ENCODE data around the gene UXS1.

The UXS1 gene

GRCh38 chr2:106187273-106187891 lies 6.7 kb downstream of the UXS1 start:
- DNase-seq, result no peak

GRCh38 chr2:106185475-106186184 lies 8.5 kb downstream of the UXS1 start:
- DNase-seq, result no peak

DNA sequence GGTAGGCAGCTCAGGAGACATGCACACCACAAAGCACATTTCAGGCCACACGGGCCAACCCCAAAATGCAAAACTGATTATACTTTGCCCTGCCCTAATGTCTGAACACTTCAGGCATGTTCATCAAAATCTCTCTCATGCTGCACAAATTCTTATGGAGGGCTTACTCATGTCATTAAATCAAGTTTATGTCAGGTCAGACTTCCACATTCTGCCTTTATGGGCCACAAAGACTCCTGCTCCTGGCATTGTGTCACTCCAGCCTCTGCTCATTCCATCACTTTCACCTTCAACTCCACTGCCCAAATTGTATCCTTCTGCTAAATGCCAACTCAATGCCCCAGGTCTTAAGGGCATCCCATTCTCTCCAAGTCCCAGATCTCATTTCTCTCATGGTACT lies 9.2 kb downstream of the UXS1 start:
- DNase-seq, result no peak

DNA sequence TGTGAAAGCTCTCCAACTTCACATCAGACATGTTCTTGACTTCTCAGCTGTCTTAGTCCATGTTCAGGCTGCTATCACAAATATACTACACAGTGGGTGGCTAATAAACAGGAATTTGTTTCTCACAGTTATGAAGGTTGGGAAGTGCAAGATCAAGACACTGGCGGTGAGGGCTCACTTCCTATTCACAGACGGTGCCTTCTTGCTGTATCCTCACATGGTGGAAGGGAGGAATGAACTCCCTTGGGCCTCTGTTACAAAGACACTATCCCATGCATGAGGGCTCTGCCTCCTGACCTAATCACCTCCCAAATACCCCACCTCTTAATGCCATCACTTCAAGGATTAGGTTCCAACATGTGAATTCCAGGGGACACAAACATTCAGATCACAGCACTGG lies 9.7 kb downstream of the UXS1 start:
- DNase-seq, result no peak

- DNase-seq, result no peak
Observed at GRCh38 chr2:106183101-106183696, 10.9 kb downstream of the UXS1 start.

- no peak for DNase-seq
Observed at GRCh38 chr2:106181064-106181463, 13.0 kb downstream of the UXS1 start.

- no peak for DNase-seq
Observed at GRCh38 chr2:106180602-106181001, 13.5 kb downstream of the UXS1 start.

- DNase-seq, result no peak
Observed at GRCh38 chr2:106178716-106179115, 15.4 kb downstream of the UXS1 start.

DNA sequence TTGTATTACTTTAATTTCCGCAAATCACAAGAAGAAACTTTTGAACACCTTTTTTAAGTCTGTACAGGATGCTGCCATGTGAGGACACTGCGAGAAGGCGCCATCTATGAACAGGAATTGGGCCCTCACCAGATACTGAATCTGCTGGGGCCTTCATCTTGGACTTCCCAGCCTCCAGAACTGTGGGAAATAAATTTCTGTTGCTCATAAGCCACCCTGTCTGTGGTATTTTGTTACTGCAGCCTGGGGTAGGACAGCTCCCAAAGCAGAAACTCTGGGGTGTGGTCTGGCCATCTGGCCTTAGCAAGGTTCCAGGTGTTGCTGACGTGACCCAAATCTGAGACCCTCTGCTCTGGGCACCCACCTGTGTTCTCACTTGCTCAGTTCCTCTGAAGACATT lies 16.5 kb downstream of the UXS1 start:
- DNase-seq, result no peak

- no peak for DNase-seq
Observed at GRCh38 chr2:106176446-106177099, 17.5 kb downstream of the UXS1 start.

GRCh38 chr2:106175086-106175850 lies 18.8 kb downstream of the UXS1 start:
- no peak for DNase-seq

- no peak for DNase-seq
Observed at GRCh38 chr2:106174056-106174455, 20.0 kb downstream of the UXS1 start.

GRCh38 chr2:106172649-106173048 lies 21.5 kb downstream of the UXS1 start:
- DNase-seq, result no peak

GRCh38 chr2:106168657-106169056 lies 25.4 kb downstream of the UXS1 start:
- no peak for DNase-seq

DNA sequence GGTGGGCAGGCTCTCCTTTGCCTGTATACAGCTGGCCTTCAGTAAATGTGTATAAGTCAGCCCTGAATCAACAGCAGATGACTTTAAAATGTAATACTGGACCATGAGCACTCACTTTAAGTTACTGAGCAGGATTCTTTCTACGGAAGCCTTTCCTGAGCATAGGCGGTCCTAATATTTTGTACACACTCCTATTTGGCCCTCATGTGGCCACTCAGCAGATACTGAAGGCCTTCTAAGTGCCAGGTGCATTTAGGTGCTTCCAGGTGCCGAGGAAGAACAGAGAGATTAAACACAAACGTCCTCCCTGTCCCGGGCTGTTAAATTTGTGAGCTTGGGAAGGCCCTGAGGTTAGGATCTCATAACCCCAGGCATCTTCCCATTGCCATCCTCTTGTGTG lies 27.0 kb downstream of the UXS1 start:
- DNase-seq, result no peak

GRCh38 chr2:106165561-106165960 lies 28.5 kb downstream of the UXS1 start:
- no peak for DNase-seq

DNA sequence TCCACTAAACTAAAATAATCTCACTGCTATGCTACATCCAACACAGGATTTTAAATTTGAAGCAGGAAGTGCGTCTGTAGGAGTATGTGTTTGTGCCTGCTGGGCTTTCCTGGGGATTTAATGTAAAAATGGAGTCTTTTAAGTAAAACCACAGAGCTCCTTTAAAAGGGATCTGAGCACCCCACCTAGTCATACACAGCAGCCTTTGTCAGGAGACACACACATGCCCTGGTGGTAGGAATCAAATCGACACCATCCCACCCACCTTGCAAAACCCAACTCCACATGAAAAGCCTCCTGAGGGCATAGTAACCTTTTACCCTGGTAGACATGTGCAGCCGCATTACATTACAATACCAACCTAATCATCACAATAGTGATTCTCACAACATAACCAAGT lies 29.1 kb downstream of the UXS1 start:
- DNase-seq, result no peak

DNA sequence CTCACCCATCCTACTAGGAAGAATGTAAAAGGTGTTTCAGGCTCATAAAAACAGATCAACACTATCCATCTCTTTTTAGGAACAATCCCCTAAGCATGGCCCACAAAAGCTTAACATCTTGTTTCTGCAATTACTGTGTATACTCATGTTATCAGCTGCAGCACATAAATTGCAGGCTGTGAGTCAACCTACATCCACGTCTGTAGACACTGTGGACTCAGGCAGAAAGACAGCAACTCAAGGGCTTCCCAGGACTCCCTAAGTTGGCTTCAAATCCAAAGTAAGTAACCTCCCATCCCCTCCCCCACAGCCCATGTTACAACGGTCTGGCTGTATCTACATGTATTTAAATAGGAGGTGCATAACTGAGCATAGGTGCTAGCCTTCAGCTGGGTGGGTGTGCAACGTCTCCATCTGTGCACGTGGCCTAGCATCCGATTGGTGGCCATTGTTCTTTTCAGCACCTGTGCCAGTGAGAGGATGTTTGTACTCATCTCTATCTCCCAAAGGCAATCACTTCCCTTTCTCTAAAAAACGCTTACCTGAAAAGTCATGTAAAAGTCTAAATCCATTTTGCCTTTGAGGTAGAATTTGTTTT lies 30.1 kb downstream of the UXS1 start:
- DNase-seq, result no peak

- DNase-seq, result no peak
Observed at GRCh38 chr2:106161938-106162820, 31.9 kb downstream of the UXS1 start.

DNA sequence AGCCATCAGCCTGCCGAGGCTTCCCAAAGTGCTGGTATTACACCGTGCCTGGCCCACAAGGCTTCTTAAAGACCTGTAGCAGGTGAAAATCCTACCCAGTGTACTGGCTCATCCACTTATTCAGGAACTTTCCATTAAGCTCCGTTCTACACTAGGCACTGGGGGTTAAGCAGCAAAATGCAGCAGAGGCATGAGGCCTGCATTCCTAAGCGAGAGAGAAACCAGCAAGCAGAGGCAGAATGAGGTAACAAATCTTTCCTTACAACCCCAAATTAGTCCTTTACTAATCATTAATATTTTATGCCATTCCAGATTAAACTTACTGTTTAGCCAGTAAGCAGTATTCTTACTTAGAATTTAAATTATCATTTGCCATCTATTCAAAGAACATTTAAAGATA lies 32.8 kb downstream of the UXS1 start:
- no peak for DNase-seq

- DNase-seq, result peak; percentile 46 to 51
Observed at GRCh38 chr2:106160786-106161261, 33.3 kb downstream of the UXS1 start.
